ENCODE results near the gene USP25. TPM values are rescaled to one million over a fixed set of nuclear protein-coding genes. Genes with fewer than 3 reads are reported as not detected.

Gene USP25
- total RNA-seq, 4 donors from 2014 or later: 33.5 to 85.8 (median 53.2) TPM

DNA sequence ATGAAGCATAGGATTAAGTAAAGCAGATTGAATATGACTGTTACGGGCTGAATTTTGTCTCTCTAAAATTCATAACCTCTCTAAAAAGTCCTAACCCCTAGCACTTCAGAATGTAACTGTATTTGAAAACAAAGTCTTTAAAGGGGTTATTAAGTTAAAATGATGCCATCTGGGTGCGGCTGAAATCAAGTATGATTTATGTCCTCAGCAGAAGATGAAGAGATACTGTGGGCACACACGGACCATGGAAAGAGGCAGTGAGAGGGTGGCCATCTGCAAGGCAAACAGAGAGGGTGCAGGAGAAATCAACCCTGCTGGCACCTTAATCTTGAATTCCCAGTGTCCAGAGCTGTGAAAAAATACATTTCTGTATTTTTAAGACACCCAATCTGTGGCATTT is 3.8 kb upstream of the USP25 start:
- Histone ChIP-seq H3K4me3 (no peak overlapping the region), H3K4me1 (peaks cover 0 to 4% (median 0%) of the 10 kb centered on the region in 4 donors), H3K36me3 (no peaks in the 10 kb centered on the region), H3K9me3 (no peaks in the 10 kb centered on the region), H3K27ac (no peak overlapping the region), H3K27me3 (no peaks in the 10 kb centered on the region)
- TF ChIP-seq, protein P1, sequence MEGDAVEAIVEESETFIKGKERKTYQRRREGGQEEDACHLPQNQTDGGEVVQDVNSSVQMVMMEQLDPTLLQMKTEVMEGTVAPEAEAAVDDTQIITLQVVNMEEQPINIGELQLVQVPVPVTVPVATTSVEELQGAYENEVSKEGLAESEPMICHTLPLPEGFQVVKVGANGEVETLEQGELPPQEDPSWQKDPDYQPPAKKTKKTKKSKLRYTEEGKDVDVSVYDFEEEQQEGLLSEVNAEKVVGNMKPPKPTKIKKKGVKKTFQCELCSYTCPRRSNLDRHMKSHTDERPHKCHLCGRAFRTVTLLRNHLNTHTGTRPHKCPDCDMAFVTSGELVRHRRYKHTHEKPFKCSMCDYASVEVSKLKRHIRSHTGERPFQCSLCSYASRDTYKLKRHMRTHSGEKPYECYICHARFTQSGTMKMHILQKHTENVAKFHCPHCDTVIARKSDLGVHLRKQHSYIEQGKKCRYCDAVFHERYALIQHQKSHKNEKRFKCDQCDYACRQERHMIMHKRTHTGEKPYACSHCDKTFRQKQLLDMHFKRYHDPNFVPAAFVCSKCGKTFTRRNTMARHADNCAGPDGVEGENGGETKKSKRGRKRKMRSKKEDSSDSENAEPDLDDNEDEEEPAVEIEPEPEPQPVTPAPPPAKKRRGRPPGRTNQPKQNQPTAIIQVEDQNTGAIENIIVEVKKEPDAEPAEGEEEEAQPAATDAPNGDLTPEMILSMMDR (IDR thresholded peaks at IDR 0.05): no peak
- TF ChIP-seq POLR2A (IDR thresholded peaks at IDR 0.05): no peak
- no peak for DNase-seq

- no peak for TF ChIP-seq POLR2A (IDR thresholded peaks at IDR 0.05)
- TF ChIP-seq, protein P1 (IDR thresholded peaks at IDR 0.05): no peak
- no peaks in the 10 kb centered on the region for H3K27me3 ChIP-seq
- no peaks in the 10 kb centered on the region for H3K9me3 ChIP-seq
- peaks cover 0 to 5% (median 2%) of the 10 kb centered on the region in 4 donors for H3K4me1 ChIP-seq
- no peak overlapping the region for H3K4me3 ChIP-seq
- no peak for DNase-seq
- H3K27ac ChIP-seq: no peak overlapping the region
- H3K36me3 ChIP-seq: no peaks in the 10 kb centered on the region
Measured at GRCh38 chr21:15728046-15728445, 1.7 kb upstream of the USP25 start.

GRCh38 chr21:15729346-15729673 is 472 bp upstream of the USP25 start:
- TF ChIP-seq POLR2A (IDR thresholded peaks at IDR 0.05): no peak
- TF ChIP-seq, protein P1 (IDR thresholded peaks at IDR 0.05): peak in 1 of 6 experiments; percentile 2
- H3K27me3 ChIP-seq: no peaks in the 10 kb centered on the region
- no peaks in the 10 kb centered on the region for H3K36me3 ChIP-seq
- no peaks in the 10 kb centered on the region for H3K9me3 ChIP-seq
- peak overlapping the region; percentile 90 to 99 (median 96) for H3K27ac ChIP-seq
- peak overlapping the region; percentile 68 to 90 (median 84) for H3K4me3 ChIP-seq
- DNase-seq: no peak
- peaks cover 0 to 12% (median 2%) of the 10 kb centered on the region in 4 donors for H3K4me1 ChIP-seq

DNA sequence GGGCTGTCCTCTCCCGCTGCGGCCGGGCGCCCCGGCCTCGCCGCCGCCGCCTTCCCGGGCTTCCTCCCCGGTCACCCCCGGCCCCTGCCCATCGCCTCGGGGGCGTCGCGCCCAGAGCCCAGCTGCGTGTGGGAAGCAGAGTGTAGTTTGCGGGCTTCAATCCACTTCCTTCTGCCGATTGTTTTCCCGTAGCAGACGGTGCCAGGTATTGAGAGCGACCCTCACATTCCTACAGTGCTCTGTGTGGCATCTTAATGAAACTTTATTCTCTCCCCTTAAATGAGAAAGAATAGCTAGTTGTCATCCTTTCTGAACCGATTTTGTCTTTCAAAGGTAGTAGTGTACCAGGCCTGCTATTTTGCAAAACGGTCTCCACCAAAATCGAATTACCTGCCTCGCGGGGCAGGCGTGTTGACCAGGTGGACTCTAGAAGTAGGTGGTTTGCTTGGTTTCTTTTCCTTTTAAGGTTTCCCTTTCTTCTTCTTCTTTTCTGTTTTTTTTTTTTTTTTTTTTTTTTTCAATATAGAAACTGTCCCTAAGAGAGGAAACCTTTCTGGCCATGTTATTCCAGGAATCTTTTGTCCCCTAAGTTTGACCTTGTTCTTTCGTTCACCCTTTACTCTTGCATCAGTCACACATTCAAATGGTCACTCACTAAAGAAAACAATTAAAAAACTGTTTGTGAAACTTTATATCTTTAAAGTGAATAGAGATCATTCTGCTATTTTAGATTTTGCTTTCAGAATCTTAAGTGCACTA is 881 bp downstream of the USP25 start:
- TF ChIP-seq, protein P1 (IDR thresholded peaks at IDR 0.05): no peak
- TF ChIP-seq POLR2A (IDR thresholded peaks at IDR 0.05): no peak

DNA sequence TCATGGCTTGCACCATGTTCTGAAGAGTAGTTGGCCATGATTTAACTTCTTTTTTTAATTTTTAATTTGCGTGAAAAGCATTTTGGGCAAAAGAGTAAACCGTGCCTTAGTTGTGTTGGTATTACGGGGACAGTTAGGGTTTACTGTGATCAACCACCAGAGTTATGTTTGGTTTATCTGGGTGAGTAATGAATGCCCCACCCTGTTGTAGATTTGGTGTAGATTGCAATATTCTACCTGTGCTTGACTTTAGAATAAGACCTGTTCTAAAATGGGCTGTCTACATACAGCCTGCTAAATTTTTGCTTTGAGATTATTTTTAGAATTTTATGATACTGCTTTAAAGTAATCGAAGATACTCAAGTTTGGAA is 1.4 kb downstream of the USP25 start:
- H3K4me1 ChIP-seq: peaks cover 0 to 24% (median 7%) of the 10 kb centered on the region in 4 donors
- H3K36me3 ChIP-seq: no peaks in the 10 kb centered on the region
- H3K27ac ChIP-seq: peak overlapping the region; percentile 44 to 97 (median 92)
- DNase-seq: no peak
- no peaks in the 10 kb centered on the region for H3K9me3 ChIP-seq
- peak; percentile 14 to 36 for TF ChIP-seq POLR2A (IDR thresholded peaks at IDR 0.05)
- TF ChIP-seq, protein P1 (IDR thresholded peaks at IDR 0.05): peak in 3 of 6 experiments; percentile 4 to 17 (median 15)
- peak overlapping the region in 3 of 4 donors; percentile 81 to 90 (median 86) for H3K4me3 ChIP-seq
- no peaks in the 10 kb centered on the region for H3K27me3 ChIP-seq

More for the DNA sequence above, 881 bp downstream of the USP25 start:
- Histone ChIP-seq H3K4me1 (peaks cover 0 to 20% (median 6%) of the 10 kb centered on the region in 4 donors), H3K9me3 (no peaks in the 10 kb centered on the region), H3K27me3 (no peaks in the 10 kb centered on the region), H3K4me3 (peak overlapping the region; percentile 68 to 90 (median 84)), H3K27ac (peak overlapping the region; percentile 90 to 99 (median 96)), H3K36me3 (no peaks in the 10 kb centered on the region)
- DNase-seq: peak in 1 of 3 donors; percentile 35
